Measurements from ENCODE around the gene MED19.

MED19 gene, protein sequence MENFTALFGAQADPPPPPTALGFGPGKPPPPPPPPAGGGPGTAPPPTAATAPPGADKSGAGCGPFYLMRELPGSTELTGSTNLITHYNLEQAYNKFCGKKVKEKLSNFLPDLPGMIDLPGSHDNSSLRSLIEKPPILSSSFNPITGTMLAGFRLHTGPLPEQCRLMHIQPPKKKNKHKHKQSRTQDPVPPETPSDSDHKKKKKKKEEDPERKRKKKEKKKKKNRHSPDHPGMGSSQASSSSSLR

DNA sequence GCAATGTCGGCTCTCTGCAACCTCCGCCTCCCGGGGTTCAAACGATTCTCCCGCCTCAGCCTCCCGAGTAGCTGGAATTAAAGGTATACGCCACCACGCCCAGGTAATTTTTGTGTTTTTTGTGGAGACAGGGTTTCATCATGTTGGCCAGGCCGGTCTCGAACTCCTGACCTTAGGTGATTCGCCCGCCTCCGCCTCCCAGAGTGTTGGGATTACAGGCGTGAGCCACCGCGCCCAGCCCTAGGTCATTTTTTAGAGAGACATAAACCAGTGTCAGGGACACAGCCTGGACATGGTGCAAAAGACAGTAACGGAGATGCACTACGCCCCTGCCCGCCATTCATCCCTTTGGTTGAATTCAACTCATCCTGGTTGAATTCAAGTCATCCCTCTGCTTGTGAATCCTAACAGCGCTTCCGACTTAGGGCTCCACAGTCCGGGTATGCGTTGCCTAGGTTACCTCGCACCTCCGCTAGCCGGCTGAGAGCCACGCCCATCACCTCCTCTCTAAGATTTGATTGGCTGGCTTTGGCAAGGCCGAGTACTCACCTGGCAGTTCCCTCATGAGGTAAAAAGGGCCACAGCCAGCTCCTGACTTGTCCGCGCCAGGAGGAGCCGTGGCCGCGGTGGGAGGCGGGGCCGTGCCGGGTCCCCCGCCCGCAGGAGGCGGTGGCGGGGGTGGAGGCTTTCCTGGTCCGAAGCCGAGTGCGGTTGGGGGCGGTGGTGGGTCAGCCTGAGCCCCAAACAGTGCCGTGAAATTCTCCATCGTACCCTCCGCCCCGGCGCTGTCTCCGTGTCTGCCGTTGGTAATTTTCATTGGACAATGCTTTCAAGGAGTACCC lies at the start of gene MED19:
Gene MED19 (minus strand): TSS at position 802 of the 842 bp plus-strand sequence. CDS start 36 bp downstream, at position 766.
- Histone ChIP-seq H3K9ac (ENCODE audit: low read depth, low read length, poor library complexity, severe bottlenecking) (peak within 1 kb of the TSS; percentile 95), H3K4me2 (ENCODE audit: low read depth, low read length, poor library complexity, severe bottlenecking) (peak within 1 kb of the TSS; percentile 99), H4K20me1 (ENCODE audit: insufficient read depth, low read length, poor library complexity, severe bottlenecking) (peaks cover 37% of the 10 kb centered on the region), H3K27me3 (ENCODE audit: insufficient read depth, low read length, poor library complexity, severe bottlenecking) (no peaks in the 10 kb centered on the region), H2AFZ (ENCODE audit: low read length) (peak within 1 kb of the TSS; percentile 95), H3K4me1 (ENCODE audit: insufficient read depth, low read length, poor library complexity, severe bottlenecking) (peaks cover 30% of the 10 kb centered on the region), H3F3A (ENCODE audit: low read depth) (no peaks in the 10 kb centered on the region), H3K9me3 (ENCODE audit: insufficient read depth, low read depth, low read length) (no peaks in the 10 kb centered on the region), H3K79me2 (ENCODE audit: insufficient read depth, low read length) (peaks cover 67% of the 10 kb centered on the region), H3K36me3 (ENCODE audit: insufficient read depth, low read length) (no peaks in the 10 kb centered on the region), H3K9me2 (replicated peaks; ENCODE audit: low read depth, low read length) (no peaks in the 10 kb centered on the region), H3K4me3 (ENCODE audit: low read length, poor library complexity, severe bottlenecking) (peak within 1 kb of the TSS; percentile 96)
- TF ChIP-seq CTCF (conservative IDR thresholded peaks at IDR 0.05; ENCODE audit: low read length), result no peak
- TF ChIP-seq EZH2phosphoT487 (IDR thresholded peaks at IDR 0.05; ENCODE audit: borderline replicate concordance), result no peak

DNA sequence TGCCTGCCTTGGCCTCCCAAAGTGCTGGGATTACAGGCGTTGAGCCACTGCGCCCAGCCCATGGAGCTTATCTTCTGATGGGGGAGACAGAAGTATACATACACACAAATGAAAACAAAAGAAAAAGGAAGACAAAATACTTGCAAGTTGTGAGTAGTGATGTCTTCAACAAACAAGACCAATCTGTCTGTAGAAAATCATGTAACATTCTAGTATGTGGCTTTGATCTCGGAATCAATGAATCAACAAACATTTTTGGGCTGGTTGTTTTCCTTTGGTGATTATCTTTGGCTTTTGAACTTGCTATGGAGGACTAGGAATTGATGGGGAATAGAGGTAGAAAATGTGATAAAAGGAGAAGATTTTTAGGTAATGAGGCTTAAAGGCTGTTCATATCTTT lies 46.2 kb upstream of the MED19 start:
- Histone ChIP-seq H4K20me1 (ENCODE audit: insufficient read depth, low read length, poor library complexity, severe bottlenecking) (no peaks in the 10 kb centered on the region), H2AFZ (ENCODE audit: low read length) (no peak overlapping the region), H3F3A (ENCODE audit: low read depth) (no peaks in the 10 kb centered on the region), H3K4me3 (ENCODE audit: low read length, poor library complexity, severe bottlenecking) (no peak overlapping the region), H3K4me1 (ENCODE audit: insufficient read depth, low read length, poor library complexity, severe bottlenecking) (peaks cover 2% of the 10 kb centered on the region), H3K4me2 (ENCODE audit: low read depth, low read length, poor library complexity, severe bottlenecking) (no peak overlapping the region), H3K9me2 (replicated peaks; ENCODE audit: low read depth, low read length) (no peaks in the 10 kb centered on the region), H3K9ac (ENCODE audit: low read depth, low read length, poor library complexity, severe bottlenecking) (no peak overlapping the region), H3K36me3 (ENCODE audit: insufficient read depth, low read length) (no peaks in the 10 kb centered on the region), H3K9me3 (ENCODE audit: insufficient read depth, low read depth, low read length) (no peaks in the 10 kb centered on the region), H3K79me2 (ENCODE audit: insufficient read depth, low read length) (no peaks in the 10 kb centered on the region), H3K27me3 (ENCODE audit: insufficient read depth, low read length, poor library complexity, severe bottlenecking) (no peaks in the 10 kb centered on the region)
- no peak for TF ChIP-seq EZH2phosphoT487 (IDR thresholded peaks at IDR 0.05; ENCODE audit: borderline replicate concordance)
- no peak for TF ChIP-seq CTCF (conservative IDR thresholded peaks at IDR 0.05; ENCODE audit: low read length)

DNA sequence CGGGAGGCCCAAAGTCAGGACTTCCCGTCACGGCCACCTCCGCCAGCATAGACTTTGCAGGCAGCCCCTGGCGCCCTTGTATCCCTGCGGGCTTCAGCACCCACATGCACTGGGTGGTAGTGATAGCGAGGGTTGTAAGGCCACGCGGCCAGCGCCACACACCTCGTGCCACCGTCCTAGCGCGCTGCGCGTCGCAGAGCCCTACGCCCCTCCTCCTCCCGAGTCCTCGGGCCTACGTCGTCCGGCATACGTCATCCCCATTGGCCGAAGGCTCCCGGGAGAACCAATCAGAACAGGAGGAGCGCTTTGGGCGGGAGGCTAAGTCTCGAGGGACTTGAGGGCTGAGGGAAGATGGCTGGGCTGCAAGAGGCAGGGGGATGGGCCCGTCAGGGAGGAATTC lies 40.9 kb upstream of the MED19 start:
- H3K27me3 ChIP-seq (ENCODE audit: insufficient read depth, low read length, poor library complexity, severe bottlenecking), result no peaks in the 10 kb centered on the region
- no peak overlapping the region for H3K4me2 ChIP-seq (ENCODE audit: low read depth, low read length, poor library complexity, severe bottlenecking)
- H3F3A ChIP-seq (ENCODE audit: low read depth), result no peaks in the 10 kb centered on the region
- no peak overlapping the region for H2AFZ ChIP-seq (ENCODE audit: low read length)
- no peaks in the 10 kb centered on the region for H4K20me1 ChIP-seq (ENCODE audit: insufficient read depth, low read length, poor library complexity, severe bottlenecking)
- H3K9ac ChIP-seq (ENCODE audit: low read depth, low read length, poor library complexity, severe bottlenecking), result no peak overlapping the region
- no peaks in the 10 kb centered on the region for H3K9me3 ChIP-seq (ENCODE audit: insufficient read depth, low read depth, low read length)
- H3K36me3 ChIP-seq (ENCODE audit: insufficient read depth, low read length), result no peaks in the 10 kb centered on the region
- H3K4me3 ChIP-seq (ENCODE audit: low read length, poor library complexity, severe bottlenecking), result no peak overlapping the region
- no peaks in the 10 kb centered on the region for H3K4me1 ChIP-seq (ENCODE audit: insufficient read depth, low read length, poor library complexity, severe bottlenecking)
- H3K9me2 ChIP-seq (replicated peaks; ENCODE audit: low read depth, low read length), result no peaks in the 10 kb centered on the region
- H3K79me2 ChIP-seq (ENCODE audit: insufficient read depth, low read length), result no peaks in the 10 kb centered on the region
- no peak for TF ChIP-seq EZH2phosphoT487 (IDR thresholded peaks at IDR 0.05; ENCODE audit: borderline replicate concordance)
- TF ChIP-seq CTCF (conservative IDR thresholded peaks at IDR 0.05; ENCODE audit: low read length), result no peak
